GM12874 (cell line): ENCODE results near the gene OAS3.

Source experiments
- CTCF ChIP-seq: IDR thresholded peaks from 2 replicates; pipeline ENCODE4 v1.5.1; 2011; ENCODE audit warnings: low read depth, mild to moderate bottlenecking, control low read depth, low read length, moderate library complexity; ENCODE audit not compliant: insufficient read depth

Gene OAS3

GRCh38 chr12:112937741-112938719, at the start of gene OAS3:
Gene OAS3, plus strand, starts transcription at chr12:112938474. Its CDS starts 57 bp downstream, at chr12:112938531.
- no peak for TF ChIP-seq CTCF

- no peak for TF ChIP-seq CTCF
Measured at GRCh38 chr12:112891093-112892024, 46.9 kb upstream of the OAS3 start.

GRCh38 chr12:112892856-112893255, 45.4 kb upstream of the OAS3 start:
- no peak for TF ChIP-seq CTCF

- no peak for TF ChIP-seq CTCF
Measured at GRCh38 chr12:112894128-112894527, 44.1 kb upstream of the OAS3 start.

- no peak for TF ChIP-seq CTCF
Measured at GRCh38 chr12:112898380-112898779, 39.9 kb upstream of the OAS3 start.

GRCh38 chr12:112900298-112901145, 37.8 kb upstream of the OAS3 start:
- peak; percentile 76 for TF ChIP-seq CTCF
